ENCODE results near the gene TMEM175. TPM values are rescaled to one million over a fixed set of nuclear protein-coding genes. Genes with fewer than 3 reads are reported as not detected.

Gene TMEM175
- total and polyA plus RNA-seq, 8 donors: 10.0 to 96.6 (median 16.4) TPM

GRCh38 chr4:907691-908425 lies 24.4 kb upstream of the TMEM175 start:
- no peak overlapping the region for H3K27ac ChIP-seq

GRCh38 chr4:909131-909571 lies 23.1 kb upstream of the TMEM175 start:
- Histone ChIP-seq H3K36me3 (peaks cover 0 to 4% (median 0%) of the 10 kb centered on the region in 3 donors), H3K4me3 (no peak overlapping the region), H3K4me1 (no peaks in the 10 kb centered on the region), H3K27ac (no peak overlapping the region), H3K9me3 (no peaks in the 10 kb centered on the region), H3K27me3 (no peaks in the 10 kb centered on the region)
- ATAC-seq (no peak), DNase-seq (peak in 1 of 6 donors; percentile 40), FAIRE-seq (no peak)
- WGBS, 2 donors: 95 to 97% methylated on average over 26 of the region's 26 CpGs
- TF ChIP-seq, protein P1, sequence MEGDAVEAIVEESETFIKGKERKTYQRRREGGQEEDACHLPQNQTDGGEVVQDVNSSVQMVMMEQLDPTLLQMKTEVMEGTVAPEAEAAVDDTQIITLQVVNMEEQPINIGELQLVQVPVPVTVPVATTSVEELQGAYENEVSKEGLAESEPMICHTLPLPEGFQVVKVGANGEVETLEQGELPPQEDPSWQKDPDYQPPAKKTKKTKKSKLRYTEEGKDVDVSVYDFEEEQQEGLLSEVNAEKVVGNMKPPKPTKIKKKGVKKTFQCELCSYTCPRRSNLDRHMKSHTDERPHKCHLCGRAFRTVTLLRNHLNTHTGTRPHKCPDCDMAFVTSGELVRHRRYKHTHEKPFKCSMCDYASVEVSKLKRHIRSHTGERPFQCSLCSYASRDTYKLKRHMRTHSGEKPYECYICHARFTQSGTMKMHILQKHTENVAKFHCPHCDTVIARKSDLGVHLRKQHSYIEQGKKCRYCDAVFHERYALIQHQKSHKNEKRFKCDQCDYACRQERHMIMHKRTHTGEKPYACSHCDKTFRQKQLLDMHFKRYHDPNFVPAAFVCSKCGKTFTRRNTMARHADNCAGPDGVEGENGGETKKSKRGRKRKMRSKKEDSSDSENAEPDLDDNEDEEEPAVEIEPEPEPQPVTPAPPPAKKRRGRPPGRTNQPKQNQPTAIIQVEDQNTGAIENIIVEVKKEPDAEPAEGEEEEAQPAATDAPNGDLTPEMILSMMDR (IDR thresholded peaks at IDR 0.05): no peak
- intact Hi-C loops (cut with DNase I): no loop called here

More at GRCh38 chr4:907691-908425, 24.4 kb upstream of the TMEM175 start:
- TF ChIP-seq, protein P1 (IDR thresholded peaks at IDR 0.05): no peak
- peak in 1 of 6 donors; percentile 53 for DNase-seq
- WGBS, 2 donors: 87 to 88% methylated on average over 35 of the region's 35 CpGs
- Histone ChIP-seq H3K4me3 (no peak overlapping the region), H3K27me3 (no peaks in the 10 kb centered on the region), H3K9me3 (no peaks in the 10 kb centered on the region), H3K36me3 (peaks cover 0 to 4% (median 0%) of the 10 kb centered on the region in 3 donors), H3K4me1 (no peaks in the 10 kb centered on the region)
- ATAC-seq: no peak
- intact Hi-C loops (cut with DNase I): no loop called here
- FAIRE-seq: no peak

GRCh38 chr4:909821-910220 lies 22.4 kb upstream of the TMEM175 start:
- H3K27ac ChIP-seq: no peak overlapping the region
- no peak overlapping the region for H3K4me3 ChIP-seq
- FAIRE-seq (no peak), DNase-seq (peak in 2 of 6 donors; percentile 38 to 68), ATAC-seq (no peak)
- TF ChIP-seq, protein P1 (IDR thresholded peaks at IDR 0.05): no peak
- 97 to 98% methylated on average over 12 of the region's 12 CpGs for WGBS, 2 donors
- no peaks in the 10 kb centered on the region for H3K27me3 ChIP-seq
- no peaks in the 10 kb centered on the region for H3K4me1 ChIP-seq
- intact Hi-C loops (cut with DNase I): no loop called here
- no peaks in the 10 kb centered on the region for H3K9me3 ChIP-seq
- H3K36me3 ChIP-seq: peaks cover 0 to 4% (median 0%) of the 10 kb centered on the region in 3 donors

DNA sequence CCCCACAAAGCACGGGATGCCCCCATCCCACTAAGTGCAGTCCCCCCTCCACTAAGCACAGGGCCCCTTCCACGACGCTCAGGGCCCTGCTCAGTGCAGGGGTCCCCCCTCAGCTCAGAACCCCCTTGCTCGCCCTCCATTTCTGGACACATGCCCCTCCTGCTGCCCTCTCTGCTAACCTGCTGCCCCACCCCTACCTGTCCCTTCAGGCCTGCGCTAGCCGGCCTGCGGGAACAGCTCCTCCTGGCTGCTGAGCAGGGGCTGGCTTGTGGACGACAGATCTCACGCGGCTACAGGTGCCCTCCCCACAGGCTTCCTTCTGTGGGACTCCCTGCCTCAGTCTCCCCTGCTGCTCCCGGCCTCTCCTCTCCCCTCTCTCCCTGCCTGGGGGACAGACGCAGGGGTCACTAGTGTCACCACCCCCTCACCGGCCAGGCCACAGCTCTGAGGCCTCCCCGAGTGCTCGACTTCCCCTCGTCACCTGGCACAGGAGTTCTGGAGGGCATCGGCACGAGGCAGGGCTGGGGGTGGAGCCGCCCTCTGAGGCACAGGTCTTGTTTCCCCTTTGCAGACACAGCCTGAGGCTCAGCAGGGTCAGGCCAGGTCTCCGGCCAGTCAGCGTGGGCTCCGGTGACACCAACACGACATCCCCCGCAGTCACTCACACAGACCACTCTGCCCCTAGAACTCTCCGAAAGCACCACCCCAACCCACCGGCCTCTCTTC lies 21.7 kb upstream of the TMEM175 start:
- TF ChIP-seq, protein P1 (IDR thresholded peaks at IDR 0.05): no peak
- H3K4me1 ChIP-seq: no peaks in the 10 kb centered on the region
- H3K27ac ChIP-seq: no peak overlapping the region
- intact Hi-C loops (cut with DNase I): no loop called here
- H3K9me3 ChIP-seq: no peaks in the 10 kb centered on the region
- no peak overlapping the region for H3K4me3 ChIP-seq
- H3K27me3 ChIP-seq: no peaks in the 10 kb centered on the region
- no peak for ATAC-seq
- FAIRE-seq: no peak
- 95 to 96% methylated on average over 26 of the region's 26 CpGs for WGBS, 2 donors
- H3K36me3 ChIP-seq: peaks cover 0 to 4% (median 0%) of the 10 kb centered on the region in 3 donors
- DNase-seq: peak in 2 of 6 donors; percentile 46 to 69

All from pancreas (tissue), 10 donors.